Adrenal gland (tissue), 5 donors: Measurements from ENCODE around the gene RAB41.

Source experiments
- CTCF ChIP-seq, 6 experiments: fragments of 450-650 bp in 4 of 6; fragments of 200-600 bp in 2 of 6; sonication (generic) in 1 of 6; IDR thresholded peaks; 1 replicate in 5 of 6; 2 replicates in 1 of 6; pipeline versions ENCODE4 v1.5.1 to v1.8.0; 2016 to 2021; ENCODE audit warnings: antibody characterized with exemption in 6 of 6, mild to moderate bottlenecking in 2 of 6, moderate library complexity in 1 of 6
- POLR2A ChIP-seq, 2 donors: fragments of 450-650 bp; IDR thresholded peaks; one replicate each; pipeline ENCODE4 v1.6.1; 2017; ENCODE audit warnings: antibody characterized with exemption in 2 of 2, mild to moderate bottlenecking in 2 of 2, moderate library complexity in 1 of 2
- donor health status: DM: no; HTN: no; CAD: no.

DNA sequence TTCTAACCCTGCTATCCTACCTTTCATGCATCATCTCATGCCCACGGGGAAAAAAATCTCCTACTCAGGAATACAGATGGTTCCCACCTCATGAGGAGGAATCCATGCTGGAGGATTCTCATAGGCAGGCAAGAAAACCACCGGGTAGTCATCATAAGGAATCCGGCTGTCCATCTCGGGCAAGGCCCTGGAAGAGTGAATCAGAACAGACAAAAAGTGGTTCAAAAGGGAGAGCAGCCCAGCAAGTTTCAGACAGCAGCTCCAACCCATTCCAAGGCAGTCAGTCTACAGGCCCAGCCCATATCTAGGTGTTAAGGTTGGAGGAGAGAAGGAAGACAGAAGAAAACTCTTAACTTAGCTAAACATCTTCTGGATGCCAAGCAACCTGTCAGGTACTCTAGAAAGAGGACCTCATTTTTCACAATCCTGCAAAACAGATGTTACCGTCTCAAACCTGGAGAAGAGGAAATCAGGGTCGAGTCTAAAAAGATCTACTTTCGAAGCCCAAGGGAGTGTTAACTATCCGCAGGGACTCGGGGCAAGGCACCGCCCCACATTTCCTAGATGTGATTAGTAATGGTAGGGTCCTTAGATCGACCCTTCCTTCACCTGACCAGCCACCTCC is 7.3 kb downstream of the RAB41 start:
- TF ChIP-seq CTCF (IDR thresholded peaks at IDR 0.05), result no peak
- TF ChIP-seq POLR2A (IDR thresholded peaks at IDR 0.05), result no peak
